ENCODE results near the gene NES.

GRCh38 chr1:156703741-156704140, 26.5 kb upstream of the NES start:
- TF ChIP-seq ATF3 (IDR thresholded peaks at IDR 0.05): no peak
- TF ChIP-seq MAX (IDR thresholded peaks at IDR 0.05): no peak
- TF ChIP-seq YY1 (IDR thresholded peaks at IDR 0.05): no peak
- no peak for TF ChIP-seq CTCF (IDR thresholded peaks at IDR 0.05; ENCODE audit: low read depth, low read length, missing input control)
- TF ChIP-seq RAD21 (IDR thresholded peaks at IDR 0.05): no peak
- no peak for TF ChIP-seq REST (IDR thresholded peaks at IDR 0.05)
- no peak for TF ChIP-seq EGR1 (IDR thresholded peaks at IDR 0.05; ENCODE audit: low read depth in 2 of 2)
- TF ChIP-seq JUND (IDR thresholded peaks at IDR 0.05): no peak
- no peak for TF ChIP-seq TAF1 (conservative IDR thresholded peaks at IDR 0.05)
